H9 (cell line): ENCODE measurements around the gene PTPRN2. TPM values are rescaled to one million over a fixed set of nuclear protein-coding genes. Genes with fewer than 3 reads are reported as not detected.

Source experiments
- DNase-seq: peaks from one replicate; pipeline ENCODE4 v3.0.0-alpha.2; 2017
- H2AFZ ChIP-seq: one replicate; pipeline ENCODE4 v1.6.1; 2013; ENCODE audit warnings: mild to moderate bottlenecking, low read length, control low read depth, moderate library complexity
- H2AK5ac ChIP-seq: 2 replicates; pipeline ENCODE4 v1.6.1; 2013; ENCODE audit warnings: low read length, control low read depth, mixed read lengths; ENCODE audit not compliant: insufficient read length
- H2BK120ac ChIP-seq: one replicate; pipeline ENCODE4 v1.6.1; 2013; ENCODE audit warnings: low read depth, mild to moderate bottlenecking, low read length, control low read depth, inconsistent platforms; ENCODE audit not compliant: poor library complexity, severe bottlenecking
- H2BK12ac ChIP-seq: 2 replicates; pipeline ENCODE4 v1.6.1; 2013; ENCODE audit warnings: low read length, control low read depth, mixed read lengths, low read depth; ENCODE audit not compliant: insufficient read length
- H2BK15ac ChIP-seq: 2 replicates; pipeline ENCODE4 v1.6.1; 2013; ENCODE audit warnings: low read depth, low read length, control low read depth
- H2BK20ac ChIP-seq: one replicate; pipeline ENCODE4 v1.6.1; 2013; ENCODE audit warnings: low read depth, mild to moderate bottlenecking, low read length, control low read depth, inconsistent platforms; ENCODE audit not compliant: poor library complexity, severe bottlenecking
- H2BK5ac ChIP-seq: 2 replicates; pipeline ENCODE4 v1.6.1; 2013; ENCODE audit warnings: low read length, control low read depth, mixed read lengths; ENCODE audit not compliant: insufficient read length
- H3K14ac ChIP-seq: 2 replicates; pipeline ENCODE4 v1.6.1; 2013; ENCODE audit warnings: low read length, control low read depth; ENCODE audit not compliant: insufficient read depth
- H3K18ac ChIP-seq: 2 replicates; pipeline ENCODE4 v1.6.1; 2013; ENCODE audit warnings: low read depth, mild to moderate bottlenecking, mixed read lengths, low read length, control low read depth; ENCODE audit not compliant: insufficient read length
- H3K23ac ChIP-seq: 2 replicates; pipeline ENCODE4 v1.6.1; 2013; ENCODE audit warnings: low read length, control low read depth, mixed read lengths, low read depth; ENCODE audit not compliant: insufficient read length
- H3K23me2 ChIP-seq: 2 replicates; pipeline ENCODE4 v1.6.1; 2013; ENCODE audit warnings: low read depth, mild to moderate bottlenecking, mixed read lengths, low read length, control low read depth; ENCODE audit not compliant: insufficient read length, poor library complexity, severe bottlenecking
- H3K27ac ChIP-seq: 2 replicates; pipeline ENCODE4 v1.5.1; 2013; ENCODE audit warnings: low read length, control low read depth, mixed read lengths, low read depth; ENCODE audit not compliant: insufficient read length
- H3K27me3 ChIP-seq: 2 replicates; pipeline ENCODE4 v1.6.1; 2013; ENCODE audit warnings: low read length, control low read depth, inconsistent platforms; ENCODE audit not compliant: insufficient read depth
- H3K4ac ChIP-seq: 2 replicates; pipeline ENCODE4 v1.6.1; 2013; ENCODE audit warnings: low read depth, mild to moderate bottlenecking, control low read depth, inconsistent platforms, low read length, moderate library complexity
- H3K4me1 ChIP-seq: 2 replicates; pipeline ENCODE4 v1.6.1; 2013; ENCODE audit warnings: low read length, control low read depth, inconsistent platforms; ENCODE audit not compliant: insufficient read depth
- H3K4me2 ChIP-seq: 2 replicates; pipeline ENCODE4 v1.6.1; 2013; ENCODE audit warnings: low read length, control low read depth, mixed read lengths; ENCODE audit not compliant: insufficient read length, insufficient read depth
- H3K56ac ChIP-seq: 2 replicates; pipeline ENCODE4 v1.6.1; 2013; ENCODE audit warnings: low read depth, mild to moderate bottlenecking, mixed read lengths, low read length, control low read depth; ENCODE audit not compliant: insufficient read length
- H3K79me1 ChIP-seq: 2 replicates; pipeline ENCODE4 v1.6.1; 2013; ENCODE audit warnings: low read depth, mild to moderate bottlenecking, moderate library complexity, low read length, control low read depth, inconsistent platforms; ENCODE audit not compliant: insufficient read depth, poor library complexity, severe bottlenecking
- H3K79me2 ChIP-seq: 2 replicates; pipeline ENCODE4 v1.6.1; 2013; ENCODE audit warnings: low read length, control low read depth, inconsistent platforms; ENCODE audit not compliant: insufficient read depth
- H3K9ac ChIP-seq: 2 replicates; pipeline ENCODE4 v1.6.1; 2013; ENCODE audit warnings: low read length, control low read depth, mixed read lengths; ENCODE audit not compliant: insufficient read length; ENCODE audit errors: extremely low read depth
- H3K9me3 ChIP-seq: one replicate; pipeline ENCODE4 v1.6.1; 2013; ENCODE audit warnings: low read depth, low read length, inconsistent platforms; ENCODE audit not compliant: control insufficient read depth
- H3T11ph ChIP-seq: one replicate; pipeline ENCODE4 v1.6.1; 2013; ENCODE audit warnings: mild to moderate bottlenecking, low read length, control low read depth, inconsistent platforms
- H4K20me1 ChIP-seq: one replicate; pipeline ENCODE4 v1.6.1; 2013; ENCODE audit not compliant: control insufficient read depth, insufficient read length, insufficient read depth
- H4K5ac ChIP-seq: 2 replicates; pipeline ENCODE4 v1.6.1; 2013; ENCODE audit warnings: low read depth, mild to moderate bottlenecking, mixed read lengths, low read length, control low read depth; ENCODE audit not compliant: insufficient read length
- H4K8ac ChIP-seq: replicated peaks from 2 replicates; pipeline ENCODE4 v1.6.1; 2013; ENCODE audit warnings: low read length, control low read depth, mixed read lengths, low read depth; ENCODE audit not compliant: insufficient read length
- H4K91ac ChIP-seq: 2 replicates; pipeline ENCODE4 v1.6.1; 2013; ENCODE audit warnings: low read depth, mild to moderate bottlenecking, moderate library complexity, mixed read lengths, low read length, control low read depth; ENCODE audit not compliant: insufficient read length
- H3K27ac Mint-ChIP-seq, 3 experiments: 2 replicates in 2 of 3; 3 replicates in 1 of 3; pipeline ENCODE4 v1.8.0; 2020 to 2021; ENCODE audit warnings: mixed read lengths in 3 of 3, mild to moderate bottlenecking in 1 of 3, moderate library complexity in 1 of 3
- H3K27me3 Mint-ChIP-seq: 2 replicates; pipeline ENCODE4 v1.8.0; 2021; ENCODE audit warnings: low read depth, mild to moderate bottlenecking, moderate library complexity, mixed read lengths
- H3K36me3 Mint-ChIP-seq, 3 experiments: 2 replicates in 2 of 3; 3 replicates in 1 of 3; pipeline ENCODE4 v1.8.0; 2020 to 2021; ENCODE audit warnings: low read depth in 3 of 3, mixed read lengths in 3 of 3; ENCODE audit not compliant: insufficient read depth in 1 of 3
- H3K4me1 Mint-ChIP-seq, 2 experiments: 2 replicates each; pipeline ENCODE4 v1.8.0; 2020; ENCODE audit warnings: mixed read lengths in 2 of 2
- H3K4me3 Mint-ChIP-seq, 2 experiments: 2 replicates in 1 of 2; 3 replicates in 1 of 2; pipeline ENCODE4 v1.8.0; 2020 to 2021; ENCODE audit warnings: mild to moderate bottlenecking in 2 of 2, mixed read lengths in 2 of 2, moderate library complexity in 1 of 2
- H3K9me3 Mint-ChIP-seq, 2 experiments: 2 replicates in 1 of 2; 3 replicates in 1 of 2; pipeline ENCODE4 v1.8.0; 2020; ENCODE audit warnings: mild to moderate bottlenecking in 2 of 2, mixed read lengths in 2 of 2, moderate library complexity in 1 of 2
- WGBS: extraction: QIAGEN DNeasy Blood & Tissue Kit; methylation state at CpG from one replicate; pipeline ENCODE4 v1.1.7; 2013; ENCODE audit warnings: missing lambda C conversion rate, low lambda C conversion rate, mixed read lengths; ENCODE audit not compliant: insufficient read length; ENCODE audit errors: extremely low coverage; 5-methylcytosine and 5-hydroxymethylcytosine counted together
- total RNA-seq: library from RNA; stranded (reverse); gene quantifications from 2 replicates; pipeline ENCODE4 v1.2.1, GENCODE V29; 2021
- TF ChIP-seq, protein P1 (sequence below): fragments of 200-600 bp; sonication (generic); conservative IDR thresholded peaks from 3 replicates; pipeline ENCODE4 v1.8.0; 2021; ENCODE audit warnings: antibody characterized with exemption, mild to moderate bottlenecking

Gene PTPRN2
- total RNA-seq, 1 experiment from 2014 or later: 5.2 TPM

DNA sequence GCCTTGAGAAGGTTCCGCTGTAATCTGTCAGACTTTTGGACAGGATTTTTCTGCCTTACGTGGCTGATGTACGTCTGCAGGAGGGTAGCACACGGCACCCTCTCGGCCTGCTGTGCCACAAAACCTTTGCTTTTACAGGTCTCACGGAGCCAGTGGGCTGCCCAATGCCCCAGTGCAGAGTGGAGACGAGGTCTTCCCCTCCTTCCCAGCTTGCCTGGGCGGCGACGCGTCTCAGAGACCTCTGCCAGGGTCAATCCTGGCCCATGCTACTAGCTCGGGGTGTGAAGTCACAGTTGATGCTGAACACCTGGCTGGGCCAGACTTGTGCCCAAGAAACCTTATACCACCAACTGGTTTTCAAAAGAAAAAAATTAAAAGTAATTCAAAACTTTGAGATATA lies 724.4 kb downstream of the PTPRN2 start:
- Histone ChIP-seq H3K23me2 (no peaks in the 10 kb centered on the region), H3K56ac (no peak overlapping the region), H3K79me1 (no peaks in the 10 kb centered on the region), H3K4me2 (no peak overlapping the region), H4K91ac (no peak overlapping the region), H4K20me1 (no peaks in the 10 kb centered on the region), H2BK5ac (no peak overlapping the region), H3K23ac (no peak overlapping the region), H3K79me2 (no peaks in the 10 kb centered on the region), H2AFZ (no peak overlapping the region), H3K14ac (no peak overlapping the region), H3K4me1 (no peaks in the 10 kb centered on the region; the same call in 1 of the 2 replicates), H3K27ac (no peak overlapping the region), H4K5ac (no peak overlapping the region), H2BK15ac (no peak overlapping the region), H2AK5ac (no peak overlapping the region), H3K9me3 (no peaks in the 10 kb centered on the region), H3K18ac (no peak overlapping the region), H3K27me3 (no peaks in the 10 kb centered on the region; the same call in 1 of the 2 replicates), H3K9ac (no peak overlapping the region), H2BK20ac (no peak overlapping the region), H3K4ac (no peak overlapping the region), H2BK12ac (no peak overlapping the region), H3T11ph (no peak overlapping the region), H2BK120ac (no peak overlapping the region), H4K8ac (no peak overlapping the region)
- peaks cover 0 to 6% (median 4%) of the 10 kb centered on the region in 3 experiments; a peak in 4 of 7 replicates for H3K36me3 Mint-ChIP-seq
- DNase-seq: no peak
- WGBS: no CpG with 5 or more reads among the region's 12 CpGs
- H3K27ac Mint-ChIP-seq: no peak overlapping the region
- H3K4me3 Mint-ChIP-seq: no peak overlapping the region
- H3K9me3 Mint-ChIP-seq: peaks cover 5 to 9% of the 10 kb centered on the region in 2 experiments
- peaks cover 9% of the 10 kb centered on the region for H3K27me3 Mint-ChIP-seq
- TF ChIP-seq, protein P1, sequence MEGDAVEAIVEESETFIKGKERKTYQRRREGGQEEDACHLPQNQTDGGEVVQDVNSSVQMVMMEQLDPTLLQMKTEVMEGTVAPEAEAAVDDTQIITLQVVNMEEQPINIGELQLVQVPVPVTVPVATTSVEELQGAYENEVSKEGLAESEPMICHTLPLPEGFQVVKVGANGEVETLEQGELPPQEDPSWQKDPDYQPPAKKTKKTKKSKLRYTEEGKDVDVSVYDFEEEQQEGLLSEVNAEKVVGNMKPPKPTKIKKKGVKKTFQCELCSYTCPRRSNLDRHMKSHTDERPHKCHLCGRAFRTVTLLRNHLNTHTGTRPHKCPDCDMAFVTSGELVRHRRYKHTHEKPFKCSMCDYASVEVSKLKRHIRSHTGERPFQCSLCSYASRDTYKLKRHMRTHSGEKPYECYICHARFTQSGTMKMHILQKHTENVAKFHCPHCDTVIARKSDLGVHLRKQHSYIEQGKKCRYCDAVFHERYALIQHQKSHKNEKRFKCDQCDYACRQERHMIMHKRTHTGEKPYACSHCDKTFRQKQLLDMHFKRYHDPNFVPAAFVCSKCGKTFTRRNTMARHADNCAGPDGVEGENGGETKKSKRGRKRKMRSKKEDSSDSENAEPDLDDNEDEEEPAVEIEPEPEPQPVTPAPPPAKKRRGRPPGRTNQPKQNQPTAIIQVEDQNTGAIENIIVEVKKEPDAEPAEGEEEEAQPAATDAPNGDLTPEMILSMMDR: no peak
- no peaks in the 10 kb centered on the region for H3K4me1 Mint-ChIP-seq
